Ectodermal cell (in vitro differentiated cells): ENCODE results near the gene SGTA.

Experiments
- H3K27ac ChIP-seq: 2 replicates; pipeline ENCODE4 v1.7.0; 2013; ENCODE audit warnings: mild to moderate bottlenecking, low read depth, low read length; ENCODE audit not compliant: insufficient read depth, poor library complexity, severe bottlenecking
- H3K27me3 ChIP-seq: 2 replicates; pipeline ENCODE4 v1.7.0; 2013; ENCODE audit warnings: mild to moderate bottlenecking, low read length; ENCODE audit not compliant: insufficient read depth, control insufficient read depth, poor library complexity, severe bottlenecking
- H3K36me3 ChIP-seq: one replicate; pipeline ENCODE4 v1.7.0; 2013; ENCODE audit warnings: low read length; ENCODE audit not compliant: control insufficient read depth, insufficient read depth
- H3K4me1 ChIP-seq: one replicate; pipeline ENCODE4 v1.7.0; 2013; ENCODE audit warnings: low read length; ENCODE audit not compliant: control insufficient read depth, insufficient read depth
- H3K4me3 ChIP-seq: 2 replicates; pipeline ENCODE4 v1.7.0; 2013; ENCODE audit warnings: low read depth, low read length, control low read depth; ENCODE audit not compliant: insufficient read depth
- H3K9me3 ChIP-seq: 2 replicates; pipeline ENCODE4 v1.7.0; 2013; ENCODE audit warnings: mild to moderate bottlenecking, low read length, moderate library complexity; ENCODE audit not compliant: control insufficient read depth
- WGBS, 2 experiments: methylation state at CpG; one replicate each; pipeline ENCODE4 v1.1.7; 2013; ENCODE audit warnings: missing lambda C conversion rate in 2 of 2; 5-methylcytosine and 5-hydroxymethylcytosine counted together

The SGTA gene

GRCh38 chr19:2761309-2761677 lies 21.8 kb downstream of the SGTA start:
- WGBS, 2 experiments: 95% methylated on average over 16 of the region's 16 CpGs
- H3K36me3 ChIP-seq: peaks cover 54% of the 10 kb centered on the region

GRCh38 chr19:2759965-2760364 lies 23.1 kb downstream of the SGTA start:
- 93 to 98% methylated on average over 7 of the region's 7 CpGs for WGBS, 2 experiments
- H3K9me3 ChIP-seq: no peaks in the 10 kb centered on the region
- H3K4me3 ChIP-seq: no peak overlapping the region
- H3K27me3 ChIP-seq: no peaks in the 10 kb centered on the region
- no peak overlapping the region for H3K27ac ChIP-seq
- no peaks in the 10 kb centered on the region for H3K4me1 ChIP-seq
- peaks cover 59% of the 10 kb centered on the region for H3K36me3 ChIP-seq

More at GRCh38 chr19:2761309-2761677, 21.8 kb downstream of the SGTA start:
- Histone ChIP-seq H3K4me3 (no peak overlapping the region), H3K27ac (no peak overlapping the region), H3K27me3 (no peaks in the 10 kb centered on the region), H3K9me3 (no peaks in the 10 kb centered on the region), H3K4me1 (no peaks in the 10 kb centered on the region)

GRCh38 chr19:2759362-2759761 lies 23.7 kb downstream of the SGTA start:
- H3K36me3 ChIP-seq: peaks cover 57% of the 10 kb centered on the region
- 95% methylated on average over 17 of the region's 17 CpGs for WGBS, 2 experiments
- H3K27me3 ChIP-seq: no peaks in the 10 kb centered on the region
- H3K4me1 ChIP-seq: no peaks in the 10 kb centered on the region
- H3K27ac ChIP-seq: no peak overlapping the region
- H3K9me3 ChIP-seq: no peaks in the 10 kb centered on the region
- H3K4me3 ChIP-seq: no peak overlapping the region

GRCh38 chr19:2758601-2759313 lies 24.3 kb downstream of the SGTA start:
- Histone ChIP-seq H3K9me3 (no peaks in the 10 kb centered on the region), H3K27ac (no peak overlapping the region), H3K27me3 (no peaks in the 10 kb centered on the region), H3K36me3 (peaks cover 53% of the 10 kb centered on the region), H3K4me1 (no peaks in the 10 kb centered on the region), H3K4me3 (no peak overlapping the region)
- 96% methylated on average over 17 of the region's 17 CpGs for WGBS, 2 experiments

- Histone ChIP-seq H3K9me3 (no peaks in the 10 kb centered on the region), H3K36me3 (peaks cover 39% of the 10 kb centered on the region)
- 96 to 97% methylated on average over 48 of the region's 48 CpGs for WGBS, 2 experiments
These were observed 25.9 kb downstream of the SGTA start for GRCh38 chr19:2756921-2757881.

GRCh38 chr19:2756477-2756876 lies 26.6 kb downstream of the SGTA start:
- WGBS, 2 experiments: 94 to 97% methylated on average over 8 of the region's 8 CpGs
- no peak overlapping the region for H3K27ac ChIP-seq
- peaks cover 32% of the 10 kb centered on the region for H3K36me3 ChIP-seq
- no peaks in the 10 kb centered on the region for H3K27me3 ChIP-seq
- H3K9me3 ChIP-seq: no peaks in the 10 kb centered on the region
- H3K4me3 ChIP-seq: no peak overlapping the region
- no peaks in the 10 kb centered on the region for H3K4me1 ChIP-seq

More at GRCh38 chr19:2756921-2757881, 25.9 kb downstream of the SGTA start:
- H3K4me3 ChIP-seq: no peak overlapping the region
- H3K27me3 ChIP-seq: no peaks in the 10 kb centered on the region
- H3K27ac ChIP-seq: no peak overlapping the region
- H3K4me1 ChIP-seq: no peaks in the 10 kb centered on the region

GRCh38 chr19:2755811-2756210 lies 27.3 kb downstream of the SGTA start:
- peaks cover 28% of the 10 kb centered on the region for H3K36me3 ChIP-seq
- H3K9me3 ChIP-seq: no peaks in the 10 kb centered on the region
- H3K4me1 ChIP-seq: no peaks in the 10 kb centered on the region
- H3K27me3 ChIP-seq: no peaks in the 10 kb centered on the region
- 96% methylated on average over 15 of the region's 16 CpGs for WGBS, 2 experiments
- H3K27ac ChIP-seq: no peak overlapping the region
- no peak overlapping the region for H3K4me3 ChIP-seq

GRCh38 chr19:2755448-2755705 lies 27.7 kb downstream of the SGTA start:
- Histone ChIP-seq H3K4me3 (no peak overlapping the region), H3K9me3 (no peaks in the 10 kb centered on the region), H3K27ac (no peak overlapping the region), H3K36me3 (peaks cover 24% of the 10 kb centered on the region), H3K4me1 (no peaks in the 10 kb centered on the region), H3K27me3 (no peaks in the 10 kb centered on the region)
- WGBS, 2 experiments: 95 to 97% methylated on average over 16 of the region's 16 CpGs

- no peak overlapping the region for H3K4me3 ChIP-seq
- peaks cover 23% of the 10 kb centered on the region for H3K36me3 ChIP-seq
- 93 to 94% methylated on average over 43 of the region's 43 CpGs for WGBS, 2 experiments
- H3K9me3 ChIP-seq: no peaks in the 10 kb centered on the region
- no peaks in the 10 kb centered on the region for H3K27me3 ChIP-seq
- no peak overlapping the region for H3K27ac ChIP-seq
- no peaks in the 10 kb centered on the region for H3K4me1 ChIP-seq
These were observed 28.2 kb downstream of the SGTA start for GRCh38 chr19:2754659-2755447.

- no peaks in the 10 kb centered on the region for H3K4me1 ChIP-seq
- peaks cover 10% of the 10 kb centered on the region for H3K36me3 ChIP-seq
- no peaks in the 10 kb centered on the region for H3K9me3 ChIP-seq
- no peak overlapping the region for H3K27ac ChIP-seq
- 92 to 93% methylated on average over 21 of the region's 21 CpGs for WGBS, 2 experiments
- H3K4me3 ChIP-seq: no peak overlapping the region
- peaks cover 8% of the 10 kb centered on the region for H3K27me3 ChIP-seq
These were observed 31.6 kb downstream of the SGTA start for GRCh38 chr19:2751438-2751830.
